NCI-H1417 (cell line): ENCODE results near the gene GNB1L.
A peak's percentile ranks its signal among the peaks of the same experiment; 100 is the strongest.

Source experiments
- DNase-seq, 3 experiments: peaks; one replicate each; lab custom pipeline; 2025; lab: John Stamatoyannopoulos, UW

Gene GNB1L

GRCh38 chr22:19775496-19776325 is 79.0 kb downstream of the GNB1L start:
- no peak for DNase-seq

GRCh38 chr22:19774628-19775027 is 80.0 kb downstream of the GNB1L start:
- no peak for DNase-seq

- DNase-seq = no peak
These were observed 81.1 kb downstream of the GNB1L start for GRCh38 chr22:19773470-19774040.

GRCh38 chr22:19772673-19773469 is 81.8 kb downstream of the GNB1L start:
- DNase-seq = no peak

GRCh38 chr22:19772422-19772672 is 82.3 kb downstream of the GNB1L start:
- no peak for DNase-seq

GRCh38 chr22:19770349-19771220 is 84.1 kb downstream of the GNB1L start:
- DNase-seq = no peak

- DNase-seq = no peak
These were observed 85.3 kb downstream of the GNB1L start for GRCh38 chr22:19769393-19769715.

GRCh38 chr22:19767427-19768341 is 87.0 kb downstream of the GNB1L start:
- DNase-seq = no peak

GRCh38 chr22:19766511-19767426 is 87.9 kb downstream of the GNB1L start:
- no peak for DNase-seq

GRCh38 chr22:19766240-19766510 is 88.5 kb downstream of the GNB1L start:
- DNase-seq = no peak

- no peak for DNase-seq
These were observed 89.0 kb downstream of the GNB1L start for GRCh38 chr22:19765477-19766239.

GRCh38 chr22:19764636-19765476 is 89.8 kb downstream of the GNB1L start:
- no peak for DNase-seq

GRCh38 chr22:19764299-19764593 is 90.4 kb downstream of the GNB1L start:
- DNase-seq = no peak

- no peak for DNase-seq
These were observed 91.0 kb downstream of the GNB1L start for GRCh38 chr22:19763458-19764298.

GRCh38 chr22:19762568-19763457 is 91.9 kb downstream of the GNB1L start:
- no peak for DNase-seq

- peak in 1 of 3 experiments; percentile 8 for DNase-seq
These were observed 92.7 kb downstream of the GNB1L start for GRCh38 chr22:19761725-19762567.
